Pulmonary artery endothelial cell (primary cell): ENCODE measurements around the gene FAM168A. TPM values are rescaled to one million over a fixed set of nuclear protein-coding genes. Genes with fewer than 3 reads are reported as not detected.
"Not testable (repeated sequence)": the region's sequence is repeated elsewhere in the genome, so short reads cannot be mapped to it uniquely, and the experiment has no call there.

Experiments
- DNase-seq: peaks from one replicate; pipeline ENCODE4 v3.0.0-alpha.2; 2011; ENCODE audit warnings: low read depth, low spot score
- total RNA-seq: library from RNA; depleted of rRNA; stranded (reverse); fragments of >200 nt; gene quantifications from 2 replicates; pipeline ENCODE4 v1.2.3, GENCODE V29; 2014

Gene FAM168A
- total RNA-seq, 1 donor from 2014 or later: 8.4 TPM

GRCh38 chr11:73596547-73596946, 1.4 kb downstream of the FAM168A start:
- DNase-seq: no peak

- DNase-seq: no peak
Measured at GRCh38 chr11:73592640-73593039, 5.3 kb downstream of the FAM168A start.

- no peak for DNase-seq
Measured at GRCh38 chr11:73591743-73592142, 6.2 kb downstream of the FAM168A start.

GRCh38 chr11:73590991-73591390, 6.9 kb downstream of the FAM168A start:
- no peak for DNase-seq

- DNase-seq: no peak
Measured at GRCh38 chr11:73586791-73587190, 11.1 kb downstream of the FAM168A start.

GRCh38 chr11:73585834-73586575, 11.9 kb downstream of the FAM168A start:
- DNase-seq: no peak

GRCh38 chr11:73584831-73585230, 13.1 kb downstream of the FAM168A start:
- no peak for DNase-seq

- no peak for DNase-seq
Measured at GRCh38 chr11:73582653-73583052, 15.3 kb downstream of the FAM168A start.

GRCh38 chr11:73580749-73581148, 17.2 kb downstream of the FAM168A start:
- not testable (repeated sequence) for DNase-seq

GRCh38 chr11:73579641-73580434, 18.1 kb downstream of the FAM168A start:
- no peak for DNase-seq

- no peak for DNase-seq
Measured at GRCh38 chr11:73578592-73579185, 19.2 kb downstream of the FAM168A start.

GRCh38 chr11:73577496-73577917, 20.4 kb downstream of the FAM168A start:
- DNase-seq: no peak

GRCh38 chr11:73576185-73576614, 21.7 kb downstream of the FAM168A start:
- DNase-seq: no peak

- DNase-seq: not testable (repeated sequence)
Measured at GRCh38 chr11:73571982-73572381, 25.9 kb downstream of the FAM168A start.

- no peak for DNase-seq
Measured at GRCh38 chr11:73570415-73571114, 27.3 kb downstream of the FAM168A start.

- DNase-seq: no peak
Measured at GRCh38 chr11:73566977-73567755, 30.7 kb downstream of the FAM168A start.

GRCh38 chr11:73566422-73566821, 31.5 kb downstream of the FAM168A start:
- DNase-seq: no peak

- DNase-seq: no peak
Measured at GRCh38 chr11:73565804-73566203, 32.1 kb downstream of the FAM168A start.

GRCh38 chr11:73564903-73565302, 33.0 kb downstream of the FAM168A start:
- DNase-seq: no peak

- DNase-seq: no peak
Measured at GRCh38 chr11:73563539-73564200, 34.2 kb downstream of the FAM168A start.
